Neutrophil (primary cell): ENCODE measurements around the gene KDM2B.

Experiments
- H3K27ac ChIP-seq: fragments of 200-600 bp; sonication (generic); 2 replicates; pipeline ENCODE4 v1.5.1; 2016; ENCODE audit warnings: mild to moderate bottlenecking, moderate library complexity
- H3K27me3 ChIP-seq: fragments of 200-600 bp; sonication (generic); 2 replicates; pipeline ENCODE4 v1.6.0; 2016; ENCODE audit warnings: mild to moderate bottlenecking
- H3K36me3 ChIP-seq: fragments of 200-600 bp; sonication (generic); 2 replicates; pipeline ENCODE4 v1.5.1; 2017
- H3K4me1 ChIP-seq, 2 experiments: fragments of 200-600 bp in 1 of 2; sonication (generic) in 1 of 2; 1 replicate in 1 of 2; 2 replicates in 1 of 2; pipeline versions ENCODE4 v1.5.1 to v1.6.1; 2013 to 2016; ENCODE audit warnings: low read depth in 1 of 2, low read length in 1 of 2, mild to moderate bottlenecking in 1 of 2, moderate library complexity in 1 of 2; ENCODE audit not compliant: control insufficient read depth in 1 of 2, insufficient read depth in 1 of 2
- H3K4me3 ChIP-seq, 2 experiments: fragments of 200-600 bp in 1 of 2; sonication (generic) in 1 of 2; 1 replicate in 1 of 2; 2 replicates in 1 of 2; pipeline ENCODE4 v1.5.1; 2013 to 2016; ENCODE audit warnings: low read depth in 1 of 2, low read length in 1 of 2, mild to moderate bottlenecking in 1 of 2, moderate library complexity in 1 of 2
- H3K9me3 ChIP-seq: fragments of 200-600 bp; sonication (generic); 2 replicates; pipeline ENCODE4 v1.5.1; 2016
- TF ChIP-seq, protein P1 (sequence below): fragments of 200-600 bp; sonication (generic); IDR thresholded peaks from 2 replicates; pipeline ENCODE4 v1.5.1; 2016; ENCODE audit warnings: antibody characterized with exemption

The KDM2B gene

GRCh38 chr12:121400332-121401139, 180.3 kb downstream of the KDM2B start:
- Histone ChIP-seq H3K27ac (peak overlapping the region; percentile 93), H3K36me3 (peaks cover 17% of the 10 kb centered on the region), H3K4me1 (peaks cover 33 to 36% of the 10 kb centered on the region in 2 experiments), H3K4me3 (peak overlapping the region; percentile 76 to 99), H3K27me3 (no peaks in the 10 kb centered on the region), H3K9me3 (no peaks in the 10 kb centered on the region)
- TF ChIP-seq, protein P1, sequence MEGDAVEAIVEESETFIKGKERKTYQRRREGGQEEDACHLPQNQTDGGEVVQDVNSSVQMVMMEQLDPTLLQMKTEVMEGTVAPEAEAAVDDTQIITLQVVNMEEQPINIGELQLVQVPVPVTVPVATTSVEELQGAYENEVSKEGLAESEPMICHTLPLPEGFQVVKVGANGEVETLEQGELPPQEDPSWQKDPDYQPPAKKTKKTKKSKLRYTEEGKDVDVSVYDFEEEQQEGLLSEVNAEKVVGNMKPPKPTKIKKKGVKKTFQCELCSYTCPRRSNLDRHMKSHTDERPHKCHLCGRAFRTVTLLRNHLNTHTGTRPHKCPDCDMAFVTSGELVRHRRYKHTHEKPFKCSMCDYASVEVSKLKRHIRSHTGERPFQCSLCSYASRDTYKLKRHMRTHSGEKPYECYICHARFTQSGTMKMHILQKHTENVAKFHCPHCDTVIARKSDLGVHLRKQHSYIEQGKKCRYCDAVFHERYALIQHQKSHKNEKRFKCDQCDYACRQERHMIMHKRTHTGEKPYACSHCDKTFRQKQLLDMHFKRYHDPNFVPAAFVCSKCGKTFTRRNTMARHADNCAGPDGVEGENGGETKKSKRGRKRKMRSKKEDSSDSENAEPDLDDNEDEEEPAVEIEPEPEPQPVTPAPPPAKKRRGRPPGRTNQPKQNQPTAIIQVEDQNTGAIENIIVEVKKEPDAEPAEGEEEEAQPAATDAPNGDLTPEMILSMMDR = no peak

- Histone ChIP-seq H3K36me3 (peaks cover 8% of the 10 kb centered on the region), H3K4me3 (peak within 1 kb of the TSS; percentile 76 to 99), H3K27me3 (no peaks in the 10 kb centered on the region), H3K27ac (peak within 1 kb of the TSS; percentile 93), H3K4me1 (peaks cover 33 to 36% of the 10 kb centered on the region in 2 experiments), H3K9me3 (no peaks in the 10 kb centered on the region)
- TF ChIP-seq, protein P1 = peak; percentile 24
These were observed 181.2 kb downstream of the KDM2B start, which contains the start of gene RNF34 for GRCh38 chr12:121399391-121400331. Gene RNF34, plus strand, starts transcription at chr12:121400118. Its CDS starts 95 bp downstream, at chr12:121400213.

- Histone ChIP-seq H3K4me1 (peaks cover 33 to 36% of the 10 kb centered on the region in 2 experiments), H3K4me3 (no peak overlapping the region), H3K27ac (no peak overlapping the region), H3K9me3 (no peaks in the 10 kb centered on the region), H3K36me3 (peaks cover 4% of the 10 kb centered on the region), H3K27me3 (no peaks in the 10 kb centered on the region)
- TF ChIP-seq, protein P1 = no peak
These were observed 182.5 kb downstream of the KDM2B start for GRCh38 chr12:121398355-121398754.

GRCh38 chr12:121397521-121397920, 183.3 kb downstream of the KDM2B start:
- H3K27ac ChIP-seq = no peak overlapping the region
- H3K9me3 ChIP-seq = no peaks in the 10 kb centered on the region
- no peaks in the 10 kb centered on the region for H3K36me3 ChIP-seq
- H3K27me3 ChIP-seq = no peaks in the 10 kb centered on the region
- H3K4me1 ChIP-seq = peaks cover 31% of the 10 kb centered on the region in 2 experiments
- H3K4me3 ChIP-seq = no peak overlapping the region
- TF ChIP-seq, protein P1 = no peak

DNA sequence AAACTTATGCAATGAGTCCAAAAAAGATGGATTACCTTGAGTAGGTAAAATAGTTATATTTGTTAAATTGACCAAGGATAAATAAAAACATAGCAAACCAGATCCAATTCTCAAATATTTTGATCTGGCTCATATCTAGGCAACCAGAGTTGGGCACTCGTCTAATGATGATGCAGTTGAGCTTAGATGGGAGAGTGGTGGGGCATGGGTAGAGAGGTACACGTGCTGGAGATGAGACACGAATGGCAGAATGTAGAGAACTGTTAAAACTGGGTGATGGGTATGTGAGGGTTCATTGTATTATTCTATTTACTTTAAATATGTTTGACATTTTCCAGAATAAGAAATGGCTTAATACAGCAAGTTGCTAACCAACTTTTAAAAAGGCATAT, 188.5 kb downstream of the KDM2B start:
- Histone ChIP-seq H3K27me3 (no peaks in the 10 kb centered on the region), H3K36me3 (no peaks in the 10 kb centered on the region), H3K4me3 (no peak overlapping the region), H3K9me3 (no peaks in the 10 kb centered on the region), H3K4me1 (no peaks in the 10 kb centered on the region), H3K27ac (no peak overlapping the region)
- TF ChIP-seq, protein P1 = no peak
